ENCODE results near the gene MUS81.

GRCh38 chr11:65880027-65880426, 19.8 kb downstream of the MUS81 start:
- no peak for TF ChIP-seq POLR2AphosphoS5 (IDR thresholded peaks at IDR 0.05)
- TF ChIP-seq POLR2A (IDR thresholded peaks at IDR 0.05), result no peak
- no peak for TF ChIP-seq CTCF (IDR thresholded peaks at IDR 0.05)

All from transverse colon (tissue), 4 donors.